ENCODE data around the gene FBXO4. TPM values are rescaled to one million over a fixed set of nuclear protein-coding genes. Genes with fewer than 3 reads are reported as not detected.

FBXO4 gene
- polyA plus RNA-seq, 1 donor (not counting 4 experiments of a cell fraction or from before 2014, with no cell fraction given), result 5.6 TPM

- no peaks in the 10 kb centered on the region for H3K79me2 ChIP-seq (ENCODE audit: control insufficient read depth, insufficient read depth, low read length)
- H3K27ac ChIP-seq (ENCODE audit: control insufficient read depth, insufficient read depth, low read length), result no peak overlapping the region
- no peak overlapping the region for H2AFZ ChIP-seq (ENCODE audit: control insufficient read depth, low read length)
- no peaks in the 10 kb centered on the region for H3K27me3 ChIP-seq (ENCODE audit: control insufficient read depth, extremely low read depth, insufficient read depth, low read length)
- H3K9me1 ChIP-seq (ENCODE audit: control insufficient read depth, extremely low read depth, insufficient read depth, low read length), result no peaks in the 10 kb centered on the region
- H3K36me3 ChIP-seq (ENCODE audit: control insufficient read depth in 2 of 2, extremely low read depth in 1 of 2, insufficient read depth in 2 of 2, low read length in 2 of 2), result no peaks in the 10 kb centered on the region
- DNase-seq (ENCODE audit: low read depth, low spot score) (no peak), FAIRE-seq (no peak)
- no peaks in the 10 kb centered on the region for H3K4me1 ChIP-seq (ENCODE audit: control insufficient read depth, extremely low read depth, insufficient read depth, low read length)
- no peak overlapping the region for H3K4me2 ChIP-seq (ENCODE audit: control insufficient read depth, extremely low read depth, insufficient read depth, low read depth, low read length)
- no peak overlapping the region for H3K4me3 ChIP-seq (ENCODE audit: control insufficient read depth in 2 of 3, extremely low read depth in 1 of 3, insufficient read depth in 2 of 3, low read depth in 1 of 3, low read length in 3 of 3)
- no peak overlapping the region for H3K9ac ChIP-seq (ENCODE audit: control insufficient read depth, extremely low read depth, insufficient read depth, low read length)
- dilution Hi-C loops (cut with MboI; ENCODE audit: extremely low pct_ligation_motif_present, low sequenced_read_pairs), result no loop called here
- H3K9me3 ChIP-seq (ENCODE audit: control insufficient read depth, low read depth, low read length), result peaks cover 2% of the 10 kb centered on the region
- no peaks in the 10 kb centered on the region for H4K20me1 ChIP-seq (ENCODE audit: control insufficient read depth, extremely low read depth, insufficient read depth, low read length)
- no peak for TF ChIP-seq CTCF (optimal IDR thresholded peaks at IDR 0.05 in 1 of 3, IDR thresholded peaks at IDR 0.05 in 1 of 3, conservative IDR thresholded peaks at IDR 0.05 in 1 of 3; ENCODE audit: extremely low read depth in 1 of 3, insufficient read depth in 2 of 3, low read length in 3 of 3)
- no peak for TF ChIP-seq EZH2 (IDR thresholded peaks at IDR 0.05; ENCODE audit: low read length)
Observed at GRCh38 chr5:41960481-41960880, 35.4 kb downstream of the FBXO4 start.

- FAIRE-seq (no peak), DNase-seq (ENCODE audit: low read depth, low spot score) (no peak)
- Histone ChIP-seq H2AFZ (ENCODE audit: control insufficient read depth, low read length) (no peak overlapping the region), H3K27ac (ENCODE audit: control insufficient read depth, insufficient read depth, low read length) (no peak overlapping the region), H3K4me3 (ENCODE audit: control insufficient read depth in 2 of 3, extremely low read depth in 1 of 3, insufficient read depth in 2 of 3, low read depth in 1 of 3, low read length in 3 of 3) (no peak overlapping the region), H3K9me1 (ENCODE audit: control insufficient read depth, extremely low read depth, insufficient read depth, low read length) (no peaks in the 10 kb centered on the region), H4K20me1 (ENCODE audit: control insufficient read depth, extremely low read depth, insufficient read depth, low read length) (no peaks in the 10 kb centered on the region), H3K4me1 (ENCODE audit: control insufficient read depth, extremely low read depth, insufficient read depth, low read length) (no peaks in the 10 kb centered on the region), H3K79me2 (ENCODE audit: control insufficient read depth, insufficient read depth, low read length) (no peaks in the 10 kb centered on the region), H3K36me3 (ENCODE audit: control insufficient read depth in 2 of 2, extremely low read depth in 1 of 2, insufficient read depth in 2 of 2, low read length in 2 of 2) (no peaks in the 10 kb centered on the region), H3K9me3 (ENCODE audit: control insufficient read depth, low read depth, low read length) (peaks cover 2% of the 10 kb centered on the region), H3K4me2 (ENCODE audit: control insufficient read depth, extremely low read depth, insufficient read depth, low read depth, low read length) (no peak overlapping the region), H3K27me3 (ENCODE audit: control insufficient read depth, extremely low read depth, insufficient read depth, low read length) (no peaks in the 10 kb centered on the region), H3K9ac (ENCODE audit: control insufficient read depth, extremely low read depth, insufficient read depth, low read length) (no peak overlapping the region)
- TF ChIP-seq EZH2 (IDR thresholded peaks at IDR 0.05; ENCODE audit: low read length), result no peak
- no peak for TF ChIP-seq CTCF (optimal IDR thresholded peaks at IDR 0.05 in 1 of 3, IDR thresholded peaks at IDR 0.05 in 1 of 3, conservative IDR thresholded peaks at IDR 0.05 in 1 of 3; ENCODE audit: extremely low read depth in 1 of 3, insufficient read depth in 2 of 3, low read length in 3 of 3)
- dilution Hi-C loops (cut with MboI; ENCODE audit: extremely low pct_ligation_motif_present, low sequenced_read_pairs), result no loop called here
Observed at GRCh38 chr5:41961736-41962135, 36.7 kb downstream of the FBXO4 start.
